ENCODE results near the gene ZNF652. TPM values are rescaled to one million over a fixed set of nuclear protein-coding genes. Genes with fewer than 3 reads are reported as not detected.

ZNF652 gene
- polyA plus RNA-seq, 1 donor (not counting 4 experiments of a cell fraction or from before 2014, with no cell fraction given): 8.9 TPM

DNA sequence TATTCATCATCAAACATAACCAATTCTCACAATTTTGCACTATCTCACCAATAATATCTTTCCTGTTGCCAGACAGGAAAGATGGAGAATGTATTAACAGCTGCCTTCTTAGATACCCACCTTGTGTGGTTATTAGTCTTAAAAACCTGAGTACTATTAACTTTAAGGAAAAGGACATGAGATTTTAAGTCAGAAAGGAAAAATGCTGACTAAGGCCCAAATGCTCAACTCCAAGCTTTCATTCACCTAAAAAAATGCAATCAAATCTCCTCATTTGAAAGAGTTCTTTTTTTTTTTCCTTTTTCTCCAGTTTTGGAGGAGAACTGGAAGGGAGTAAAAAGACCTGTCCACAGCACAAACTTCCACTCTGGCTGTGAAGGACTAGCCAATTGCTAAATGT, 70.1 kb downstream of the ZNF652 start:
- Histone ChIP-seq H2AFZ (ENCODE audit: control insufficient read depth, low read length) (no peak overlapping the region), H3K27me3 (ENCODE audit: control insufficient read depth, extremely low read depth, insufficient read depth, low read length) (no peaks in the 10 kb centered on the region), H3K4me1 (ENCODE audit: control insufficient read depth, extremely low read depth, insufficient read depth, low read length) (no peaks in the 10 kb centered on the region), H4K20me1 (ENCODE audit: control insufficient read depth, extremely low read depth, insufficient read depth, low read length) (no peaks in the 10 kb centered on the region), H3K4me3 (ENCODE audit: control insufficient read depth in 2 of 3, extremely low read depth in 1 of 3, insufficient read depth in 2 of 3, low read depth in 1 of 3, low read length in 3 of 3) (no peak overlapping the region), H3K9me1 (ENCODE audit: control insufficient read depth, extremely low read depth, insufficient read depth, low read length) (no peaks in the 10 kb centered on the region), H3K27ac (ENCODE audit: control insufficient read depth, insufficient read depth, low read length) (no peak overlapping the region), H3K9me3 (ENCODE audit: control insufficient read depth, low read depth, low read length) (no peaks in the 10 kb centered on the region), H3K9ac (ENCODE audit: control insufficient read depth, extremely low read depth, insufficient read depth, low read length) (no peak overlapping the region), H3K79me2 (ENCODE audit: control insufficient read depth, insufficient read depth, low read length) (no peaks in the 10 kb centered on the region), H3K36me3 (ENCODE audit: control insufficient read depth in 2 of 2, extremely low read depth in 1 of 2, insufficient read depth in 2 of 2, low read length in 2 of 2) (peaks cover 0 to 5% of the 10 kb centered on the region in 2 experiments), H3K4me2 (ENCODE audit: control insufficient read depth, extremely low read depth, insufficient read depth, low read depth, low read length) (no peak overlapping the region)
- TF ChIP-seq EZH2 (IDR thresholded peaks at IDR 0.05; ENCODE audit: low read length): no peak
- DNase-seq (ENCODE audit: low read depth, low spot score) (no peak), FAIRE-seq (no peak)
- dilution Hi-C loops (cut with MboI; ENCODE audit: extremely low pct_ligation_motif_present, low sequenced_read_pairs): loop anchor here (10.0 kb wide), 1 partner anchor 57 kb away; the partner anchor contains the start of gene PHOSPHO1

DNA sequence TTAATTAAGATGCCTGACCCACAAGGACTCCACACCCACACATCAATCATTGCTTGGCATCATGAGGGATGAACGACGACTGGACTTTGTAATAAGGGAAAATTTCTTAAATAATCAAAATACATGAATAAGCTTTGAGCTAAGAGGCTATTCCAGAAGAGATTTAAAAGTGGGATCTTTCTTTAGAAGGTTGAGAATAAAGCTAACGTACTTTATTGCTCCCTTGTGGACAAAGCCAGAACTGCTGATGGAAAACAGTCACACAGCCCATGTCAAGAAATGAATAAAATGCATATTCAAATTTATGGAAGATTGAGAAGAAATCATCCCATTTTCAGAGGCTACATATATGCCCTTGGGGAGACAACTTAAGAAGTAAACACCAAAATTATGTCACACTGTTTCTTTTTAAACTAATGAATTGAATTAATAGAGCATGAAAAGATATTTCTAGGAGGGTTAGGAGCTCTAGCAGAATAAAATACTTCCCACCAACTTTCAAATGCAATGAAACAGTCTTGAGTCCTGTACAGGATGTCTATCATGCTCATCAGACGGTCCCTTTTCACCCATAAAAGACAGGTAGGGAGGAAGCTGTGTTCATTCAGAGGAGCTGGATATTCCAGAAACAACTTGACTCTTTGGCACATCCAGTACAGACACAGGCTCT, 71.2 kb downstream of the ZNF652 start:
- dilution Hi-C loops (cut with MboI; ENCODE audit: extremely low pct_ligation_motif_present, low sequenced_read_pairs): loop anchor here (10.0 kb wide), 1 partner anchor 56 kb away; the partner anchor contains the start of gene PHOSPHO1
- Histone ChIP-seq H3K9me1 (ENCODE audit: control insufficient read depth, extremely low read depth, insufficient read depth, low read length) (no peaks in the 10 kb centered on the region), H4K20me1 (ENCODE audit: control insufficient read depth, extremely low read depth, insufficient read depth, low read length) (no peaks in the 10 kb centered on the region), H3K27me3 (ENCODE audit: control insufficient read depth, extremely low read depth, insufficient read depth, low read length) (no peaks in the 10 kb centered on the region), H2AFZ (ENCODE audit: control insufficient read depth, low read length) (no peak overlapping the region), H3K27ac (ENCODE audit: control insufficient read depth, insufficient read depth, low read length) (no peak overlapping the region), H3K9me3 (ENCODE audit: control insufficient read depth, low read depth, low read length) (no peaks in the 10 kb centered on the region), H3K4me3 (ENCODE audit: control insufficient read depth in 2 of 3, extremely low read depth in 1 of 3, insufficient read depth in 2 of 3, low read depth in 1 of 3, low read length in 3 of 3) (no peak overlapping the region), H3K79me2 (ENCODE audit: control insufficient read depth, insufficient read depth, low read length) (no peaks in the 10 kb centered on the region), H3K4me1 (ENCODE audit: control insufficient read depth, extremely low read depth, insufficient read depth, low read length) (no peaks in the 10 kb centered on the region), H3K36me3 (ENCODE audit: control insufficient read depth in 2 of 2, extremely low read depth in 1 of 2, insufficient read depth in 2 of 2, low read length in 2 of 2) (peaks cover 0 to 5% of the 10 kb centered on the region in 2 experiments), H3K9ac (ENCODE audit: control insufficient read depth, extremely low read depth, insufficient read depth, low read length) (no peak overlapping the region), H3K4me2 (ENCODE audit: control insufficient read depth, extremely low read depth, insufficient read depth, low read depth, low read length) (no peak overlapping the region)
- FAIRE-seq (peak; percentile 39), DNase-seq (ENCODE audit: low read depth, low spot score) (no peak)
- TF ChIP-seq, protein P1, sequence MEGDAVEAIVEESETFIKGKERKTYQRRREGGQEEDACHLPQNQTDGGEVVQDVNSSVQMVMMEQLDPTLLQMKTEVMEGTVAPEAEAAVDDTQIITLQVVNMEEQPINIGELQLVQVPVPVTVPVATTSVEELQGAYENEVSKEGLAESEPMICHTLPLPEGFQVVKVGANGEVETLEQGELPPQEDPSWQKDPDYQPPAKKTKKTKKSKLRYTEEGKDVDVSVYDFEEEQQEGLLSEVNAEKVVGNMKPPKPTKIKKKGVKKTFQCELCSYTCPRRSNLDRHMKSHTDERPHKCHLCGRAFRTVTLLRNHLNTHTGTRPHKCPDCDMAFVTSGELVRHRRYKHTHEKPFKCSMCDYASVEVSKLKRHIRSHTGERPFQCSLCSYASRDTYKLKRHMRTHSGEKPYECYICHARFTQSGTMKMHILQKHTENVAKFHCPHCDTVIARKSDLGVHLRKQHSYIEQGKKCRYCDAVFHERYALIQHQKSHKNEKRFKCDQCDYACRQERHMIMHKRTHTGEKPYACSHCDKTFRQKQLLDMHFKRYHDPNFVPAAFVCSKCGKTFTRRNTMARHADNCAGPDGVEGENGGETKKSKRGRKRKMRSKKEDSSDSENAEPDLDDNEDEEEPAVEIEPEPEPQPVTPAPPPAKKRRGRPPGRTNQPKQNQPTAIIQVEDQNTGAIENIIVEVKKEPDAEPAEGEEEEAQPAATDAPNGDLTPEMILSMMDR (optimal IDR thresholded peaks at IDR 0.05 in 1 of 3, IDR thresholded peaks at IDR 0.05 in 1 of 3, conservative IDR thresholded peaks at IDR 0.05 in 1 of 3; ENCODE audit: extremely low read depth in 1 of 3, insufficient read depth in 2 of 3, low read length in 3 of 3): peak in 2 of 3 experiments; percentile 59 to 62
- no peak for TF ChIP-seq EZH2 (IDR thresholded peaks at IDR 0.05; ENCODE audit: low read length)
